KG1 (cell line): ENCODE data around the gene TAS1R1.
A peak's percentile ranks its signal among the peaks of the same experiment; 100 is the strongest.
"Not testable (repeated sequence)": the region's sequence is repeated elsewhere in the genome, so short reads cannot be mapped to it uniquely, and the experiment has no call there.

Experiments
- DNase-seq: peaks from one replicate; lab custom pipeline; 2025; lab: John Stamatoyannopoulos, UW

TAS1R1 gene

GRCh38 chr1:6521536-6521935 is 33.6 kb upstream of the TAS1R1 start:
- DNase-seq, result no peak

- no peak for DNase-seq
Measured at GRCh38 chr1:6523566-6523965, 31.5 kb upstream of the TAS1R1 start.

- no peak for DNase-seq
Measured at GRCh38 chr1:6526316-6526715, 28.8 kb upstream of the TAS1R1 start.

GRCh38 chr1:6528492-6528891 is 26.6 kb upstream of the TAS1R1 start:
- no peak for DNase-seq

- DNase-seq, result no peak
Measured at GRCh38 chr1:6530504-6531160, 24.5 kb upstream of the TAS1R1 start.

GRCh38 chr1:6531996-6532395 is 23.1 kb upstream of the TAS1R1 start:
- no peak for DNase-seq

GRCh38 chr1:6534248-6534822 is 20.8 kb upstream of the TAS1R1 start:
- no peak for DNase-seq

- DNase-seq, result no peak
Measured at GRCh38 chr1:6535214-6535613, 19.9 kb upstream of the TAS1R1 start.

GRCh38 chr1:6536291-6536690 is 18.8 kb upstream of the TAS1R1 start:
- no peak for DNase-seq

- DNase-seq, result no peak
Measured at GRCh38 chr1:6538956-6539355, 16.2 kb upstream of the TAS1R1 start.

- DNase-seq, result no peak
Measured at GRCh38 chr1:6544831-6545230, 10.3 kb upstream of the TAS1R1 start.

GRCh38 chr1:6545276-6546112 is 9.6 kb upstream of the TAS1R1 start:
- DNase-seq, result no peak

- DNase-seq, result no peak
Measured at GRCh38 chr1:6546326-6546725, 8.8 kb upstream of the TAS1R1 start.

GRCh38 chr1:6547301-6547700 is 7.8 kb upstream of the TAS1R1 start:
- DNase-seq, result no peak

GRCh38 chr1:6554031-6554906 is 838 bp upstream of the TAS1R1 start, which contains the start of gene NOL9:
Gene NOL9, minus strand, starts transcription at chr1:6554513. Its CDS starts 11 bp downstream, at chr1:6554502.
- DNase-seq, result peak; percentile 90

- DNase-seq, result no peak
Measured at GRCh38 chr1:6557597-6557996, 2.5 kb downstream of the TAS1R1 start.

- DNase-seq, result not testable (repeated sequence)
Measured at GRCh38 chr1:6559161-6559560, 4.1 kb downstream of the TAS1R1 start.

- DNase-seq, result no peak
Measured at GRCh38 chr1:6560267-6560666, 5.2 kb downstream of the TAS1R1 start.

- DNase-seq, result no peak
Measured at GRCh38 chr1:6569033-6569432, 13.9 kb downstream of the TAS1R1 start.

- DNase-seq, result no peak
Measured at GRCh38 chr1:6570100-6570499, 15.0 kb downstream of the TAS1R1 start.

GRCh38 chr1:6570987-6571386 is 15.9 kb downstream of the TAS1R1 start:
- DNase-seq, result no peak
